ENCODE measurements around the gene PVR.
"Not testable (repeated sequence)": the region's sequence is repeated elsewhere in the genome, so short reads cannot be mapped to it uniquely, and the experiment has no call there.

The PVR gene

DNA sequence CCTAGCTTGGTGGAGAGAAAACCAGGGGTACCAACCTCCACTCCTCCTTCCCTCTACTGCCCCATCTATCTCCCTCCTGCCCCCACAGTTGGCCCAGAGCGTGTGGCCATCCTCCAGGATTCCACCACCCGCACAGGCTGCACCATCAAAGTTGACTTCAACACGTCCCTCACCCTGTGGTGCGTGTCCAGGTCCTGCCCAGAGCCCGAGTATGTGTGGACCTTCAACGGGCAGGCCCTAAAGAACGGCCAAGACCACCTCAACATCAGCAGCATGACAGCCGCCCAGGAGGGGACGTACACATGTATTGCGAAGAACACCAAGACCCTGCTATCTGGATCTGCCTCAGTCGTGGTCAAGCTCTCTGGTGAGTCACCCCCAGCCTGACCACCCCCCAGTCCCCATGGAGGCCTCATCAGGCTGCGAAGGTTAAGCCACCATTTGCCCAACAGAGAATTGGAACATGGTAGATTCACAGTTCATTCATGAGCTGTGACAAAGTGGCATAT is 61.8 kb downstream of the PVR start:
- H3K27ac ChIP-seq = no peak overlapping the region
- TF ChIP-seq, protein P1, sequence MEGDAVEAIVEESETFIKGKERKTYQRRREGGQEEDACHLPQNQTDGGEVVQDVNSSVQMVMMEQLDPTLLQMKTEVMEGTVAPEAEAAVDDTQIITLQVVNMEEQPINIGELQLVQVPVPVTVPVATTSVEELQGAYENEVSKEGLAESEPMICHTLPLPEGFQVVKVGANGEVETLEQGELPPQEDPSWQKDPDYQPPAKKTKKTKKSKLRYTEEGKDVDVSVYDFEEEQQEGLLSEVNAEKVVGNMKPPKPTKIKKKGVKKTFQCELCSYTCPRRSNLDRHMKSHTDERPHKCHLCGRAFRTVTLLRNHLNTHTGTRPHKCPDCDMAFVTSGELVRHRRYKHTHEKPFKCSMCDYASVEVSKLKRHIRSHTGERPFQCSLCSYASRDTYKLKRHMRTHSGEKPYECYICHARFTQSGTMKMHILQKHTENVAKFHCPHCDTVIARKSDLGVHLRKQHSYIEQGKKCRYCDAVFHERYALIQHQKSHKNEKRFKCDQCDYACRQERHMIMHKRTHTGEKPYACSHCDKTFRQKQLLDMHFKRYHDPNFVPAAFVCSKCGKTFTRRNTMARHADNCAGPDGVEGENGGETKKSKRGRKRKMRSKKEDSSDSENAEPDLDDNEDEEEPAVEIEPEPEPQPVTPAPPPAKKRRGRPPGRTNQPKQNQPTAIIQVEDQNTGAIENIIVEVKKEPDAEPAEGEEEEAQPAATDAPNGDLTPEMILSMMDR (conservative IDR thresholded peaks at IDR 0.05) = no peak
- TF ChIP-seq ZFX (IDR thresholded peaks at IDR 0.05) = no peak

DNA sequence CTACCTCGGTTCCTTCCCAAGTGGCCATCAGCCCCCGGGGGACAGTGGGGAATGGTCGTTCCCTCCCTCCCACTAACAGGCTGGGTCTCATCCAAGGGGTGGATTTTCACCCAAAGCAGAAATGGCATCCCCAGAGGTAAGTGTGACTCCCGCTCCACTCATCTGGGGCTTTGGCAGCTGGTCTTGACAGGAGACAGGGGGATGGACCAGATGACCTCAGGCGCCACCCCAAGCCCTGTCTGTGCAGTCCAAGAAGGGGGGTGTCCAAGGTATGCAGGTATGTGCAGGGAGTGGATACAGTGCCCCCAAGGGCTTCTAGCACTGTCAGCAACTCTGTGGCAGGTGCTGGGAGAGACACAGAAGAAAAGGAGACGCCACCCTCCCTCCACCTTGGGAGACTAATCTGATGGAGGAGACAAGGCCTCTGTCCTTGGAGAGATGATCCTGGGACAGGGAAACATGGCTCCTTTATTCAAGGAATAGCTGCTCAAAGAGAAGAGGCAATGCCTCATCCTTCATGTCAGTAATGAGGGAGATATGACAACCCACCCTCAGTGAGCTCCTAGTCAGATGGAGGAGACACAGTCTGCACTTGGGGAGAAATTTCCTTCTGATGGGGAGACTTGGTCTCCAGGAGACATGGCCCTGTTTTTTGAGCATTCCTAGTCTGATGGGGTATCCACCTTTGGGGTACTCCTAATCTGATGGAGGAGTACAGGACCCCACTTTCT is 63.0 kb downstream of the PVR start:
- no peak overlapping the region for H3K27ac ChIP-seq
- TF ChIP-seq ZFX (IDR thresholded peaks at IDR 0.05) = no peak
- TF ChIP-seq, protein P1 (conservative IDR thresholded peaks at IDR 0.05) = no peak

DNA sequence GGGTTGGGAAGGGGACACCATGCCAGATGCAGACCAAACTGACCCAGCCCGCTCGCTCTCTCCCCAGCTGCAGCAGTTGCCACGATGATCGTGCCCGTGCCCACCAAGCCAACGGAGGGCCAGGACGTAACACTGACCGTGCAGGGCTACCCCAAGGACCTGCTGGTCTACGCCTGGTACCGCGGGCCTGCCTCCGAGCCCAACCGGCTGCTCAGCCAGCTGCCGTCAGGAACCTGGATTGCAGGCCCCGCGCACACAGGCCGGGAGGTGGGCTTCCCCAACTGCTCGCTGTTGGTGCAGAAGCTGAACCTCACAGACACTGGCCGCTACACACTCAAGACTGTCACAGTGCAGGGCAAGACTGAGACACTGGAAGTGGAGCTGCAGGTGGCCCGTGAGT is 64.1 kb downstream of the PVR start:
- TF ChIP-seq ZFX (IDR thresholded peaks at IDR 0.05) = no peak
- TF ChIP-seq, protein P1 (conservative IDR thresholded peaks at IDR 0.05) = no peak
- no peak overlapping the region for H3K27ac ChIP-seq

DNA sequence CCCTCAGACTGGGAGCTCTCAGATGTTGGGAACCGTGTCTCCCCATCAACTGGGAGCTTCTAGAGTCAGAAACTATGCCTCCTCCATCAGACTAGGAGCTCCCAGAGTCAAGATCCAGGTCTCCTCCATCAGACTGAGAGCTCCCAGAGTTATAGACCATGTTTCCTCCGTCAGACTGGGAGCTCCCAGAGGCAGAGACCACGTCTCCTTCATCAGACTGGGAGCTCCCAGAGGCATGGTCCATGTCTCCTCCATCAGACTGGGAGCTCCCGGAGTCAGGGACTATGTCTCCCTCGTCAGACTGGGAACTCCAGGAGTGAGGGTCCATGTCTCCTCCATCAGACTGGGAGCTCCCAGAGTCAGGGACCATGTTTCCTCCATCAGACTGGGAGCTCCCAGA is 65.2 kb downstream of the PVR start:
- H3K27ac ChIP-seq = no peak overlapping the region
- TF ChIP-seq ZFX (IDR thresholded peaks at IDR 0.05) = no peak
- TF ChIP-seq, protein P1 (conservative IDR thresholded peaks at IDR 0.05) = no peak

DNA sequence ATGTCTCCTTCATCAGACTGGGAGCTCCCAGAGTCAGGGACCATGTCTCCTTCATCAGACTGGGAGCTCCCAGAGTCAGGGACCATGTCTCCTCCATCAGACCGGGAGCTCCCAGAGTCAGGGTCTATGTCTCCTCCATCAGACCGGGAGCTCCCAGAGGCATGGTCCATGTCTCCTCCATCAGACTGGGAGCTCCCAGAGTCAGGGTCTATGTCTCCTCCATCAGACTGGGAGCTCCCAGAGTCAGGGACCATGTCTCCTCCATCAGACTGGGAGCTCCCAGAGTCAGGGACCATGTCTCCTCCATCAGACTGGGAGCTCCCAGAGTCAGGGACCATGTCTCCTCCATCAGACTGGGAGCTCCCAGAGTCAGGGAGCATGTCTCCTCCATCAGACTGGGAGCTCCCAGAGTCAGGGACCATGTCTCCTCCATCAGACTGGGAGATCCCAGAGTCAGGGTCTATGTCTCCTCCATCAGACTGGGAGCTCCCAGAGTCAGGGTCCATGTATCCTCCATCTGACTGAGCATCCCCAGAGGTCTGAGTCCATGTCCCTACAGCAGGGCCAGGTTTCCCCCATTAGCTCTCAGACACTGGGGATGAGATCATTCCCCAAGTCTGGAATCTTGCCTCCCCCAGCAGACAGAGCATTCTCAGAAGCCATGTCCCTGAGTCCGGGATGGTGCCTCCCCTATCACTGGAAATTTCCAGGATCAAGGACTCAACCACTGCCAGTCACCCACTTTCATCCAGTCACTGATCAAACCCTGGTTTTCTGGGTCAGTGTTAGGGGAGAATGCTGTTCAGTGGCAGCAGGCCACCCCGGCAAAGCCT is 65.9 kb downstream of the PVR start:
- H3K27ac ChIP-seq = not testable (repeated sequence)

DNA sequence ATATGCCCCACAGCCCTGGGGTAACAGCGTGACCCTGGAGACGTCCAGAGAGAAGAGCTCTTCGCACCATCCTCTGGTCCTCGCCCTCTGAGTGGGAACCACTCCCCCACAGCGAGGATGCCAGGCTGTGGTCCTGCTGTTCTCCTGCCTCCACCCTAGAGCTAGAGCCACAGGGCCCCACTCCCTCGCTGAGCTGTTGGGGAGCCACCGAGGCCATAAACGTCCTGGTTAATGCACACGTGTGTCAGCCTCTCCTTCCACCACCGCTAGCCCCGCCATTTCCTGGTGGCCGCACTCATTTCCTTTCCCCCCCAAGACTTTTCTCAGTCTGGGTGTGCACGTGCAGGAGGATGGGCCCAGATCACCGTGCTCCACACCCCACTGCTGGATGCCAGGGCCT is 66.8 kb downstream of the PVR start:
- TF ChIP-seq ZFX (IDR thresholded peaks at IDR 0.05) = no peak
- TF ChIP-seq, protein P1 (conservative IDR thresholded peaks at IDR 0.05) = no peak
- no peak overlapping the region for H3K27ac ChIP-seq

DNA sequence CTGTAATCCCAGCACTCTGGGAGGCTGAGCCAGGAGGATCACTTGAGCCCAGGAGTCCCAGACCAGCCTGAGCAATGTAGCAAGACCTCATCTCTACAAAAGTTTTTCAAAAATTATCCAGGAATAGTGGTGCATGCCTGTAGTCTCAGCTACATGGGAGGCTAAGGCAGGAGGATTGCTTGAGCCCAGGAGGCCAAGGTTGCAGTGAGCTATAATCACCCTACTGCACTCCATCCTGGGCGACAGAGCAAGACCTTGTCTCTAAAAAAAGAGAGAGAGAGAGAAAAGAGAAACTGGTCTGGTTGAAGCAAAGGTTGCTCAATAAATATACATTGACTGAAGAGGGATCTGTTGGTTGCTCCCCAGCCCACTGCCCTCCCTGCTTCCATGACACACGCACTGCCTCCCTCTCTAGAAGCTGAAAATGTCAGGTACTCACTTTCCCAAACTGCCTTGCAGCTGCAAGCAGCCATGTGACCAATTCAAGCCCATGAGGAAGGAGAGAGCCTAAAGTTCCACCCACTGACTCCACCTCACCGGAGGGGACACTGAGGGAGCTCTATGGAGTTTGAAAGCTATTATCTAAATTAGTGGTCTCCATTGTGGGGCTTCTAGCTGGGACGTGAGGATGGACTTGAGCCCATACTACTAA is 69.3 kb downstream of the PVR start:
- no peak for TF ChIP-seq ZFX (IDR thresholded peaks at IDR 0.05)
- TF ChIP-seq, protein P1 (conservative IDR thresholded peaks at IDR 0.05) = no peak
- H3K27ac ChIP-seq = no peak overlapping the region

All from C4-2B (cell line).